Large intestine (tissue), 3 donors: ENCODE measurements around the gene ARL2BP. TPM values are rescaled to one million over a fixed set of nuclear protein-coding genes. Genes with fewer than 3 reads are reported as not detected.

Source experiments
- DNase-seq, 2 donors: peaks; one replicate each; pipeline versions ENCODE4 v3.0.0 to v3.0.0-alpha.2; 2013
- H3K27ac ChIP-seq: one replicate; pipeline ENCODE4 v1.5.1; 2013; ENCODE audit warnings: low read length
- H3K27me3 ChIP-seq: 2 replicates; pipeline ENCODE4 v1.6.1; 2013; ENCODE audit warnings: low read length; ENCODE audit not compliant: control insufficient read depth, insufficient read depth
- H3K36me3 ChIP-seq: 2 replicates; pipeline ENCODE4 v1.6.1; 2013; ENCODE audit warnings: low read length; ENCODE audit not compliant: control insufficient read depth, insufficient read depth
- H3K4me1 ChIP-seq: one replicate; pipeline ENCODE4 v1.6.1; 2013; ENCODE audit warnings: low read length; ENCODE audit not compliant: control insufficient read depth, insufficient read depth
- H3K4me3 ChIP-seq: one replicate; pipeline ENCODE4 v1.5.1; 2013; ENCODE audit warnings: low read length
- H3K9me3 ChIP-seq: one replicate; pipeline ENCODE4 v1.6.1; 2013; ENCODE audit warnings: mild to moderate bottlenecking, low read depth, low read length, moderate library complexity; ENCODE audit not compliant: control insufficient read depth
- WGBS: methylation state at CpG from one replicate; pipeline ENCODE4 v1.1.5; 2013; ENCODE audit warnings: low lambda C conversion rate; ENCODE audit not compliant: insufficient coverage; 5-methylcytosine and 5-hydroxymethylcytosine counted together
- polyA plus RNA-seq: library from polyadenylated mRNA; unstranded; fragments of 120-200 nt; gene quantifications from one replicate; pipeline ENCODE4 v1.2.1, GENCODE V29; 2013

ARL2BP gene
- polyA plus RNA-seq, 1 donor: 44.5 TPM

- no CpG with 5 or more reads among the region's 6 CpGs for WGBS
- H3K4me3 ChIP-seq: no peak overlapping the region
- no peaks in the 10 kb centered on the region for H3K9me3 ChIP-seq
- H3K4me1 ChIP-seq: peaks cover 17% of the 10 kb centered on the region
- peak overlapping the region; percentile 68 for H3K27ac ChIP-seq
- no peaks in the 10 kb centered on the region for H3K27me3 ChIP-seq
- peaks cover 84% of the 10 kb centered on the region for H3K36me3 ChIP-seq
- peak; percentile 72 to 85 for DNase-seq
Observed at GRCh38 chr16:57252148-57252721, 7.2 kb downstream of the ARL2BP start.

DNA sequence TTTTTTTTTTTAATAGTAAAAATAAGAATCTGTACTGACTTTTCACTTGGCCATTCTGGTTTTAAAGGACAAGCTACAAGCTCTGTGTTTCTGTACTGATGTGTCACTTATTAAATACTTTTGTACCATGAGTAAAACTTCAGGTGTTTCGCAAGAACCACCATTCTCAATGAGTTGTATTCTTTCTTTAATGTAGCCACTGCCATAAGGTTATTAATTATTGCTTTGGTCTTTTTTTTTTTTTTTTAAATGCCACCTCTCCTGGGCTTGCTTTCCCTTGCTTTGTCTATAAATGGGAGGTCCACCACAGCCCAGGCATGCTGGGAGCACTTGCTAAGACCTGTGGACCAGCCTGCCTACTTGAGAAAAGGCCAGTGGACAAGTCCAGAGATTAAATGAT, 8.4 kb downstream of the ARL2BP start:
- Histone ChIP-seq H3K4me1 (peaks cover 21% of the 10 kb centered on the region), H3K27me3 (no peaks in the 10 kb centered on the region), H3K27ac (peak overlapping the region; percentile 68), H3K36me3 (peaks cover 86% of the 10 kb centered on the region), H3K4me3 (no peak overlapping the region), H3K9me3 (no peaks in the 10 kb centered on the region)
- WGBS: 83% methylated on average over 1 of the region's 1 CpG
- peak in 1 of 2 donors; percentile 71 for DNase-seq

GRCh38 chr16:57255686-57256415, 10.8 kb downstream of the ARL2BP start:
- H3K4me1 ChIP-seq: peaks cover 27% of the 10 kb centered on the region
- no peaks in the 10 kb centered on the region for H3K9me3 ChIP-seq
- no peak for DNase-seq
- H3K36me3 ChIP-seq: peaks cover 80% of the 10 kb centered on the region
- no peaks in the 10 kb centered on the region for H3K27me3 ChIP-seq
- WGBS: 80% methylated on average over 1 of the region's 10 CpGs
- peak overlapping the region; percentile 3 for H3K27ac ChIP-seq
- no peak overlapping the region for H3K4me3 ChIP-seq

DNA sequence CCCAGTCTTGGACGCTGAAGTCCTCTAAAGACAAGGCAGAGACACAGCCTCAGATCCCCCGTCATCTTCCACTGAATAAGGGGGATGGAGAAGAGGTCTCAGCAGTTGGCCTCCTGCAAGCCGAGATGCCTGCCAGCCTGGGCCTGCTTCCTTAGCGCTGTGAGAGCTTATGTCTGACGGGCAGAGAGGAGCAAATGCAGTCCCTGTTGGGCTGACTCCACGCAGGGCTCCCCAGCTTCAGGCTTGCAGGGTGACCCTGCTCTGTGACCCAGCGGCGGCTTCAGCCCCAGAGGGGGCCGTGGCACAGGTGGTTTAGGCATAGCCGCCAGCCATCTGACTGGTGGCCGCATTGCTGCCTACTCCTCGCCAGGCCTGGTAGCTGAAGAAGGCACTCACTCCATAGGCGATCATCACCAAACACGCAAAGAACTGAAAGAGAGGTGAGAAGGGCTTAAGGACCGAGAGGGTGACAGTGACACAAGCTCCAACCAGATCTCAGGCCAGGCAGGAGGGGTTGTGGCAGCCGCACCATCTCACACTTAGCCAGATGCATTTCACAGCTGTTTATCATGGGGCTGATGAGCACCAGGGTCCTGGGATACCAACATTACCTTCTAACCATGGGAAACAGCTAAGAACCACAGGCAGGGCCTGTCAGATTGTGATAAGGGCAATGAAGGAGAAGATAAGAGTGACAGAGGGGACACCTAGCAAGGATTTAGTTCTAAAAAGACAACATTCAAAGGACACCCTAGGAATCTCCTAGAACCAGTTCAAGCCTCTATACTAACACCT, 11.7 kb downstream of the ARL2BP start:
- no CpG with 5 or more reads among the region's 16 CpGs for WGBS
- H3K4me1 ChIP-seq: peaks cover 25% of the 10 kb centered on the region
- no peak overlapping the region for H3K27ac ChIP-seq
- no peaks in the 10 kb centered on the region for H3K9me3 ChIP-seq
- no peaks in the 10 kb centered on the region for H3K27me3 ChIP-seq
- no peak for DNase-seq
- peaks cover 77% of the 10 kb centered on the region for H3K36me3 ChIP-seq
- H3K4me3 ChIP-seq: no peak overlapping the region

GRCh38 chr16:57257455-57258070, 12.5 kb downstream of the ARL2BP start:
- Histone ChIP-seq H3K9me3 (no peaks in the 10 kb centered on the region), H3K36me3 (peaks cover 71% of the 10 kb centered on the region), H3K4me1 (peaks cover 25% of the 10 kb centered on the region), H3K27me3 (no peaks in the 10 kb centered on the region), H3K4me3 (no peak overlapping the region), H3K27ac (no peak overlapping the region)
- DNase-seq: no peak
- WGBS: no CpG with 5 or more reads among the region's 13 CpGs

DNA sequence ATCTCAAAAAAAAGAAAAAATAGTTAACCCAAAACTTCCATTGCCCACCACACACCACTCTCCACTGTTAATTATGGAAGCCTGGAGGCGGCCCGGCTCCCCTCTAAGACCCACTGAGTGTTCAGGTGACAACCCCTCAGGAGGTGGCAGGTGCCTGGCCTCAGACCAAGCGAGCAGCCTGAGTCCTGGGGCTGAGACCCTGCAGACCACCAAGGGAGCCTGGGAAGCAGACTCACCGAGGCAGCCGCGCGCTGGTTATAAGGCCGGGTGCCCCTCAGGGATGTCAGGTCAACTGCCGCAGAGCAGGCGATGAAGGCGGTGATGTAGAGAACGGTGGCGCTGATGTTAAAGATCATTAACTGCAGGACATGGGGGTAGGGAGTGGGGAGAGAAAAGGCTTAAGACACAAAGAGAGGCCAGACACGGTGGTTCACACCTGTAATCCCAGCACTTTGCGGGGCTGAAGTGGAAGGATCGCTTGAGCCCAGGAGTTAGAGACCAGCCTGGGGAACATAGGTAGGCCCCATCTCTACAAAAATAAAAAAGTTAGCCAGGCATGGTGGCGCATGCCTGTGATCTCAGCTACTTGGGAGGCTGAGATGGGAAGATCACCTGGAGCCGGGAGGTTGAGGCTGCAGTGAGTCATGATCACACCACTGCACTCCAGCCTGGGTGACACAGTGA, 13.3 kb downstream of the ARL2BP start:
- no peaks in the 10 kb centered on the region for H3K27me3 ChIP-seq
- H3K4me3 ChIP-seq: no peak overlapping the region
- H3K9me3 ChIP-seq: no peaks in the 10 kb centered on the region
- peaks cover 70% of the 10 kb centered on the region for H3K36me3 ChIP-seq
- peaks cover 28% of the 10 kb centered on the region for H3K4me1 ChIP-seq
- WGBS: no CpG with 5 or more reads among the region's 18 CpGs
- no peak for DNase-seq
- no peak overlapping the region for H3K27ac ChIP-seq

DNA sequence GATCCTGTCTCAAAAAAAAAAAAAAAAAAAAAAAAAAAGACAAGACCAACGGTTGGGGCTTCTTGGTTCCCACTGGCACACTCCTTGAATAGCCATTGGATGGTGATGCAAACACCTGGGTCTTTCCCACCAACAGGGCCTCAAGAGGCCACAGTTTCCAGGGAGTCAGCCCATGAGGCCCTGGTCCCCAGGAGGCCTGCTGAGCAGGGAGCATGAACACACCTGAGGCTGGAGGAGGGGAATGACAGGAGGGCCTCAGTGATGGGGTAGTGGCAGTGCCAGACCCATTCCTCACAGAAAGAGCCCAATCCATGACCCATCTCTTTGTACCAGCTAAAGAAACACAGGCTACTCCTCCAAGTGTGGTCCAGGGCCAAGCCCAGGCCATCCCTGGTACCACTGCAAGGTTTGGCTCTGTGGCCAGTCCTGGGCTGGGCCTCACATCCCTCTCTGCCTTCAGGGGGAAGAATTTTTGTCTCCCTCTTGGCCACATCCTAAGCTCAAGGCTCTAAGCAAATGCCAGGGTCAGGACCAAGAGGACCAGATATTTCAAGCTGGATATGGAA, 13.9 kb downstream of the ARL2BP start:
- H3K4me3 ChIP-seq: no peak overlapping the region
- peak overlapping the region; percentile 13 for H3K27ac ChIP-seq
- no peaks in the 10 kb centered on the region for H3K9me3 ChIP-seq
- H3K36me3 ChIP-seq: peaks cover 70% of the 10 kb centered on the region
- no peaks in the 10 kb centered on the region for H3K27me3 ChIP-seq
- H3K4me1 ChIP-seq: peaks cover 31% of the 10 kb centered on the region
- DNase-seq: peak in 1 of 2 donors; percentile 49
- WGBS: no CpG with 5 or more reads among the region's 1 CpG

DNA sequence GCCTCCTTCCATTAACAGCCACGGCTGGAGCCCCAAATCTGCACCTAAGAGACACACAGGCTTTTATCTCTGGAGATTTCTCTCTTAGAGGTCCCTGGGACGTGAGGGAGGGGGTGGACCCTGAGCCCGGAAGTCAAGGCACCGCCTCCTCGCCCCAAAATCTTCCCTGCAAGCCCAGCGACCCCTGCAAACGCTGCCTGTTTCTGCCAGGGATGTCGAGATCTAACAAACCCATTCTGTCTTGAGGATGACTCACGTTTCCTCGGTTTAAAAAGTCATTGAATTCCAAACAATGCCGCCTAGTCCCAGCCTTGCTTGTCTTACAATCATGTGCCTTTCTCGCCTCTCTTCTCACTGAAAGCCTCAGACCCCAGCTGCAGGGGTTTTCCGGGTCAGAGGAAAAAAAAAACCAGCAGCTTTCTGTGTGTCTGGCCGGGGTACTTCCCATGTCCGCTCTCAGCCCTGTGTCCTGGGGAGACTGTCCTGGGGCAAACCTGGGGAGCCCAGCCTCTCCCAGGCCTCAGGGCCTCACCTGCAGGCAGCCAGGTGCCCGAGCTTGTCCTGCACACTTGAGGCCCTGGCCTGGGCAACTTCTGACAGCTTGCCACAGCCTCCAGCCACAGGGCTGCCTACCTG, 15.4 kb downstream of the ARL2BP start:
- Histone ChIP-seq H3K9me3 (no peaks in the 10 kb centered on the region), H3K36me3 (peaks cover 63% of the 10 kb centered on the region), H3K4me3 (no peak overlapping the region), H3K4me1 (peaks cover 45% of the 10 kb centered on the region), H3K27ac (peak overlapping the region; percentile 38), H3K27me3 (no peaks in the 10 kb centered on the region)
- peak in 1 of 2 donors; percentile 25 for DNase-seq
- 40% methylated on average over 1 of the region's 16 CpGs for WGBS

GRCh38 chr16:57261806-57262205, 16.7 kb downstream of the ARL2BP start:
- Histone ChIP-seq H3K27ac (peak overlapping the region; percentile 16), H3K9me3 (no peaks in the 10 kb centered on the region), H3K4me1 (peaks cover 59% of the 10 kb centered on the region), H3K36me3 (peaks cover 50% of the 10 kb centered on the region), H3K4me3 (no peak overlapping the region), H3K27me3 (no peaks in the 10 kb centered on the region)
- DNase-seq: no peak
- WGBS: 100% methylated on average over 2 of the region's 9 CpGs
